Psoas muscle (tissue), 8 donors: ENCODE measurements around the gene COL4A6. TPM values are rescaled to one million over a fixed set of nuclear protein-coding genes. Genes with fewer than 3 reads are reported as not detected.

Source experiments
- ATAC-seq, 4 donors: fragments of 200-7000 bp; cut with Tn5 transposase; one replicate each; pipeline ENCODE4 v1.9.1; 2020; ENCODE audit warnings: moderate library complexity in 3 of 4, mild to moderate bottlenecking in 2 of 4
- DNase-seq, 2 donors: peaks; one replicate each; pipeline ENCODE4 v3.0.0-alpha.2; 2020
- H3K27ac ChIP-seq: fragments of 200-600 bp; one replicate; pipeline ENCODE4 v1.8.0; 2022
- H3K27me3 ChIP-seq, 3 donors: fragments of 200-600 bp in 1 of 3; one replicate each; pipeline versions ENCODE4 v1.6.1 to v1.8.0; 2013 to 2022; ENCODE audit warnings: low read length in 2 of 3, mild to moderate bottlenecking in 2 of 3, moderate library complexity in 1 of 3; ENCODE audit not compliant: insufficient read depth in 3 of 3
- H3K36me3 ChIP-seq, 2 donors: fragments of 200-600 bp in 1 of 2; one replicate each; pipeline versions ENCODE4 v1.6.1 to v1.8.0; 2013 to 2022; ENCODE audit warnings: low read depth in 1 of 2, mild to moderate bottlenecking in 1 of 2, moderate library complexity in 1 of 2; ENCODE audit not compliant: insufficient read depth in 1 of 2
- H3K4me1 ChIP-seq: fragments of 200-600 bp; one replicate; pipeline ENCODE4 v1.8.0; 2022
- H3K4me3 ChIP-seq: fragments of 200-600 bp; one replicate; pipeline ENCODE4 v1.8.0; 2022; ENCODE audit warnings: mild to moderate bottlenecking
- H3K9me3 ChIP-seq: fragments of 200-600 bp; one replicate; pipeline ENCODE4 v1.8.0; 2022
- CTCF ChIP-seq: fragments of 200-600 bp; IDR thresholded peaks from one replicate; pipeline ENCODE4 v1.8.0; 2022; ENCODE audit warnings: antibody characterized with exemption
- WGBS, 3 donors: extraction: QIAGEN DNeasy Blood & Tissue Kit; methylation state at CpG; one replicate each; pipeline versions ENCODE4 v1.1.6 to v1.1.7; 2013; 5-methylcytosine and 5-hydroxymethylcytosine counted together
- intact Hi-C, 2 donors: fragments of 100-400 bp; cut with DNase I; formaldehyde crosslinking; loops; one replicate each; pipeline versions ENCODE4 v1.11.0 to v1.14.2; 2022
- polyA plus RNA-seq, 3 donors: library from polyadenylated mRNA; stranded (reverse); fragments of 200-250 nt; gene quantifications; one replicate each; pipeline ENCODE4 v1.2.3, GENCODE V29; 2013
- total RNA-seq, 4 donors: library from RNA; stranded (reverse); fragmentation: NEBNext Ultra II Directional in 2 of 4; extraction: Animal tissue kit (Norgen Biotek cat#: 25700) in 2 of 4; gene quantifications; one replicate each; pipeline versions ENCODE4 v1.2.1 to v1.2.4, GENCODE V29; 2021 to 2023
- donor health status: healthy with polysubstance abuse.
- donor health status: DM: no; HTN: no; CAD: no; lungs with moderate emphysema.
- donor health status: Bipolar disorder and iron deficiency.
- donor health status: healthy.
- donor health status: DM: yes; HTN: yes; CAD: no.
- donor health status: DM: no; HTN: no; CAD: no.
- donor health status: DM: no; HTN: no; CAD: no.
- donor health status: DM: yes; HTN: yes; CAD: no.

The COL4A6 gene
- total and polyA plus RNA-seq, 7 donors: 0.17 to 3.6 (median 0.68) TPM

- intact Hi-C loops: loop anchor here in 1 of 2 donors (10.0 kb wide), 1 partner anchor 131 kb away; the partner anchor contains the start of genes COL4A5 and COL4A6
- H3K9me3 ChIP-seq: no peaks in the 10 kb centered on the region
- TF ChIP-seq CTCF: no peak
- ATAC-seq: no peak
- H3K27me3 ChIP-seq: peaks cover 0 to 23% (median 0%) of the 10 kb centered on the region in 3 donors
- no peaks in the 10 kb centered on the region for H3K36me3 ChIP-seq
- no peak overlapping the region for H3K4me3 ChIP-seq
- 72 to 74% (median 74%) methylated on average over 2 of the region's 2 CpGs for WGBS, 3 donors
- H3K4me1 ChIP-seq: no peaks in the 10 kb centered on the region
- no peak for DNase-seq
- no peak overlapping the region for H3K27ac ChIP-seq
These were observed 134.5 kb downstream of the COL4A6 start for GRCh38 chrX:108303682-108304081.

GRCh38 chrX:108299704-108300103 is 138.5 kb downstream of the COL4A6 start:
- WGBS, 3 donors: 76 to 86% (median 84%) methylated on average over 1 of the region's 1 CpG
- H3K4me3 ChIP-seq: no peak overlapping the region
- intact Hi-C loops: loop anchor here (5.0 to 10.0 kb wide), 3 partner anchors 135 to 238 kb away; partner anchors contain the start of genes COL4A5 (in 1 of the 2) and COL4A6 (in 1 of the 2)
- no peaks in the 10 kb centered on the region for H3K9me3 ChIP-seq
- H3K27me3 ChIP-seq: peaks cover 0 to 7% (median 0%) of the 10 kb centered on the region in 3 donors
- no peaks in the 10 kb centered on the region for H3K4me1 ChIP-seq
- H3K27ac ChIP-seq: no peak overlapping the region
- no peak for ATAC-seq
- no peak for TF ChIP-seq CTCF
- no peak for DNase-seq
- H3K36me3 ChIP-seq: no peaks in the 10 kb centered on the region

- Histone ChIP-seq H3K4me1 (no peaks in the 10 kb centered on the region), H3K27me3 (peaks cover 0 to 3% (median 0%) of the 10 kb centered on the region in 3 donors), H3K27ac (no peak overlapping the region), H3K9me3 (no peaks in the 10 kb centered on the region), H3K4me3 (no peak overlapping the region), H3K36me3 (no peaks in the 10 kb centered on the region)
- intact Hi-C loops: loop anchor here (5.0 to 10.0 kb wide), 2 partner anchors 236 to 238 kb away; no protein-coding TSS in a partner anchor
- no peak for DNase-seq
- no peak for ATAC-seq
- 20 to 34% (median 28%) methylated on average over 2 of the region's 2 CpGs for WGBS, 3 donors
- no peak for TF ChIP-seq CTCF
These were observed 139.1 kb downstream of the COL4A6 start for GRCh38 chrX:108299101-108299591.

GRCh38 chrX:108298165-108298602 is 140.0 kb downstream of the COL4A6 start:
- ATAC-seq: no peak
- DNase-seq: no peak
- TF ChIP-seq CTCF: no peak
- WGBS, 3 donors: 80 to 92% (median 92%) methylated on average over 12 to 18 of the region's 18 CpGs
- Histone ChIP-seq H3K9me3 (no peaks in the 10 kb centered on the region), H3K36me3 (no peaks in the 10 kb centered on the region), H3K4me3 (no peak overlapping the region), H3K4me1 (no peaks in the 10 kb centered on the region), H3K27ac (no peak overlapping the region), H3K27me3 (no peaks in the 10 kb centered on the region)
- intact Hi-C loops: loop anchor here (5.0 to 10.0 kb wide), 2 partner anchors 237 to 239 kb away; no protein-coding TSS in a partner anchor

- ATAC-seq (no peak), DNase-seq (no peak)
- Histone ChIP-seq H3K4me1 (no peaks in the 10 kb centered on the region), H3K4me3 (no peak overlapping the region), H3K36me3 (no peaks in the 10 kb centered on the region), H3K27ac (no peak overlapping the region), H3K9me3 (peaks cover under 1% of the 10 kb centered on the region), H3K27me3 (no peaks in the 10 kb centered on the region)
- intact Hi-C loops: loop anchor here (5.0 to 10.0 kb wide), 2 partner anchors 238 to 240 kb away; no protein-coding TSS in a partner anchor
- TF ChIP-seq CTCF: peak; percentile 9
These were observed 140.9 kb downstream of the COL4A6 start for GRCh38 chrX:108297290-108297689.
